ENCODE measurements around the gene CTSD.

The CTSD gene

GRCh38 chr11:1737080-1737757 is 26.5 kb downstream of the CTSD start:
- WGBS (ENCODE audit: extremely low coverage, insufficient coverage, low lambda C conversion rate), result no CpG with 5 or more reads among the region's 6 CpGs
- H3K23ac ChIP-seq (ENCODE audit: low read length), result no peak overlapping the region
- H3K4me1 ChIP-seq (ENCODE audit: control insufficient read depth, low read depth, low read length), result no peaks in the 10 kb centered on the region
- no peaks in the 10 kb centered on the region for H3K27me3 ChIP-seq (ENCODE audit: insufficient read depth, low read length, poor library complexity)
- no peak overlapping the region for H3K4me3 ChIP-seq (ENCODE audit: low read length)
- H3K4ac ChIP-seq (ENCODE audit: low read depth, low read length), result no peak overlapping the region
- H2BK5ac ChIP-seq (ENCODE audit: low read length), result no peak overlapping the region
- H3K36me3 ChIP-seq (ENCODE audit: control insufficient read depth, insufficient read depth, low read length), result no peaks in the 10 kb centered on the region
- H3K9ac ChIP-seq (ENCODE audit: low read length), result no peak overlapping the region
- H2AK5ac ChIP-seq (ENCODE audit: low read length), result no peak overlapping the region
- H2BK120ac ChIP-seq (ENCODE audit: low read depth, low read length), result no peak overlapping the region
- H3K27ac ChIP-seq (ENCODE audit: low read depth, low read length), result no peak overlapping the region
- no peak overlapping the region for H3K56ac ChIP-seq (ENCODE audit: low read length)
- no peak overlapping the region for H4K5ac ChIP-seq (ENCODE audit: low read length)
- H3K79me2 ChIP-seq (ENCODE audit: control insufficient read depth, insufficient read depth, low read length), result no peaks in the 10 kb centered on the region
- H3K79me1 ChIP-seq (ENCODE audit: low read length), result no peaks in the 10 kb centered on the region
- no peak overlapping the region for H3K18ac ChIP-seq (ENCODE audit: low read length)
- H4K8ac ChIP-seq (ENCODE audit: low read depth, low read length), result no peak overlapping the region
- no peak for DNase-seq
- no peak overlapping the region for H3K4me2 ChIP-seq (ENCODE audit: low read length)
- no peak overlapping the region for H2BK15ac ChIP-seq (replicated peaks; ENCODE audit: low read depth)

DNA sequence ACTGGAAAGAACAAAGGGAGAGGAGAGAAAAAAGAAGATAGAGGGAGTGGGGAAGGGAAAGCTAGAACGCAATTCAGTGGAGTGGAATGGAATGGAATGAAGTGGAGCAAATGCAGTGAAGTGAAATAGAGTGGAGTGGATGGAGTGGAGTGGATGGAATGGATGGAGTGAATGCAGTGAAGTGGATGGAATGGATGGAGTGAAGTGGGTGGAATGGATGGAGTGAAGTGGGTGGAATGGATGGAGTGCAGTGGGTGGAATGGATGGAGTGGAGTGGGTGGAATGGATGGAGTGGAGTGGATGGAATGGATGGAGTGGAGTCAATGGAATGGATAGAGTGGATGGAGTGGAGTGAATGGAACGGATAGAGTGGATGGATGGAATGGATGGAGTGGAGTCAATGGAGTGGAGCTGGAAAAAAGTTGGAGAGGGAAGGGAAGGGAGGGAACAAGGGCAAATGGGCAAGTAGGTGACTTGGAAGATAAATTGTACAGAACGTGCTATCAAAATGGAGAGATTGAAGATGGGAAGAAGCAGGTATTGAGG is 27.2 kb downstream of the CTSD start:
- H4K5ac ChIP-seq (ENCODE audit: low read length), result no peak overlapping the region
- H3K36me3 ChIP-seq (ENCODE audit: control insufficient read depth, insufficient read depth, low read length), result no peaks in the 10 kb centered on the region
- no peaks in the 10 kb centered on the region for H3K27me3 ChIP-seq (ENCODE audit: insufficient read depth, low read length, poor library complexity)
- no peaks in the 10 kb centered on the region for H3K79me1 ChIP-seq (ENCODE audit: low read length)
- no peak for DNase-seq
- no peak overlapping the region for H3K56ac ChIP-seq (ENCODE audit: low read length)
- H2AK5ac ChIP-seq (ENCODE audit: low read length), result no peak overlapping the region
- WGBS (ENCODE audit: extremely low coverage, insufficient coverage, low lambda C conversion rate), result no CpG with 5 or more reads among the region's 3 CpGs
- H2BK15ac ChIP-seq (replicated peaks; ENCODE audit: low read depth), result no peak overlapping the region
- no peak overlapping the region for H4K8ac ChIP-seq (ENCODE audit: low read depth, low read length)
- H3K27ac ChIP-seq (ENCODE audit: low read depth, low read length), result no peak overlapping the region
- no peak overlapping the region for H3K4ac ChIP-seq (ENCODE audit: low read depth, low read length)
- no peak overlapping the region for H3K23ac ChIP-seq (ENCODE audit: low read length)
- no peaks in the 10 kb centered on the region for H3K79me2 ChIP-seq (ENCODE audit: control insufficient read depth, insufficient read depth, low read length)
- H2BK120ac ChIP-seq (ENCODE audit: low read depth, low read length), result no peak overlapping the region
- H3K4me1 ChIP-seq (ENCODE audit: control insufficient read depth, low read depth, low read length), result no peaks in the 10 kb centered on the region
- no peak overlapping the region for H3K4me3 ChIP-seq (ENCODE audit: low read length)
- no peak overlapping the region for H3K9ac ChIP-seq (ENCODE audit: low read length)
- H3K4me2 ChIP-seq (ENCODE audit: low read length), result no peak overlapping the region
- H2BK5ac ChIP-seq (ENCODE audit: low read length), result no peak overlapping the region
- H3K18ac ChIP-seq (ENCODE audit: low read length), result no peak overlapping the region

DNA sequence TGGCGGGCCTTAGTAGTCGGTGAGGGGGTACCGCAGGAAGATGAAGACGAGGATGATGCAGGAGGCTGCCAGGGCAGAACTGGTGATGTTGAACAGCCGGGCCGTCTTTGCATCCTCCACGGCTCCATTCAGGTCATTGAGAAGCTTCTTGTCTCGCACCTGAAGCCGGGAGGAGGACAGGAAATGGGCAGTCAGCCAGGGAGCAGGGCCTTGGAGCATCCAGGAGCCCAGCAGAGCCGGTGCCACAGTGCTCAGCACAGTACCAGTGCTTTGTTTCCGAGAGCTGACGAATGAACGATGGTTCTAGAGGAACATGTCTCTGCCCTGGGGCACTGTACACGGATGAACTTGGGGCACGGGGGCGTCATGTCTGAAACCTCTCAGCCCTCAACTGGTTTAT is 28.5 kb downstream of the CTSD start:
- Histone ChIP-seq H2BK5ac (ENCODE audit: low read length) (no peak overlapping the region), H3K4me1 (ENCODE audit: control insufficient read depth, low read depth, low read length) (no peaks in the 10 kb centered on the region), H3K79me2 (ENCODE audit: control insufficient read depth, insufficient read depth, low read length) (no peaks in the 10 kb centered on the region), H2AK5ac (ENCODE audit: low read length) (no peak overlapping the region), H4K8ac (ENCODE audit: low read depth, low read length) (no peak overlapping the region), H3K4ac (ENCODE audit: low read depth, low read length) (no peak overlapping the region), H3K9ac (ENCODE audit: low read length) (no peak overlapping the region), H3K4me2 (ENCODE audit: low read length) (no peak overlapping the region), H3K18ac (ENCODE audit: low read length) (no peak overlapping the region), H3K23ac (ENCODE audit: low read length) (no peak overlapping the region), H3K4me3 (ENCODE audit: low read length) (no peak overlapping the region), H3K56ac (ENCODE audit: low read length) (no peak overlapping the region), H3K27me3 (ENCODE audit: insufficient read depth, low read length, poor library complexity) (no peaks in the 10 kb centered on the region), H3K27ac (ENCODE audit: low read depth, low read length) (no peak overlapping the region), H3K36me3 (ENCODE audit: control insufficient read depth, insufficient read depth, low read length) (no peaks in the 10 kb centered on the region), H2BK15ac (replicated peaks; ENCODE audit: low read depth) (no peak overlapping the region), H4K5ac (ENCODE audit: low read length) (no peak overlapping the region), H2BK120ac (ENCODE audit: low read depth, low read length) (no peak overlapping the region), H3K79me1 (ENCODE audit: low read length) (no peaks in the 10 kb centered on the region)
- no CpG with 5 or more reads among the region's 16 CpGs for WGBS (ENCODE audit: extremely low coverage, insufficient coverage, low lambda C conversion rate)
- no peak for DNase-seq

GRCh38 chr11:1734641-1735081 is 29.1 kb downstream of the CTSD start:
- Histone ChIP-seq H2AK5ac (ENCODE audit: low read length) (no peak overlapping the region), H2BK15ac (replicated peaks; ENCODE audit: low read depth) (no peak overlapping the region), H3K27me3 (ENCODE audit: insufficient read depth, low read length, poor library complexity) (no peaks in the 10 kb centered on the region), H2BK5ac (ENCODE audit: low read length) (no peak overlapping the region), H3K4me1 (ENCODE audit: control insufficient read depth, low read depth, low read length) (no peaks in the 10 kb centered on the region), H3K4me2 (ENCODE audit: low read length) (no peak overlapping the region), H3K23ac (ENCODE audit: low read length) (no peak overlapping the region), H3K18ac (ENCODE audit: low read length) (no peak overlapping the region), H3K4ac (ENCODE audit: low read depth, low read length) (no peak overlapping the region), H4K8ac (ENCODE audit: low read depth, low read length) (no peak overlapping the region), H3K9ac (ENCODE audit: low read length) (no peak overlapping the region), H3K4me3 (ENCODE audit: low read length) (no peak overlapping the region), H3K56ac (ENCODE audit: low read length) (no peak overlapping the region), H3K79me2 (ENCODE audit: control insufficient read depth, insufficient read depth, low read length) (no peaks in the 10 kb centered on the region), H4K5ac (ENCODE audit: low read length) (no peak overlapping the region), H3K27ac (ENCODE audit: low read depth, low read length) (no peak overlapping the region), H3K79me1 (ENCODE audit: low read length) (no peaks in the 10 kb centered on the region), H2BK120ac (ENCODE audit: low read depth, low read length) (no peak overlapping the region), H3K36me3 (ENCODE audit: control insufficient read depth, insufficient read depth, low read length) (no peaks in the 10 kb centered on the region)
- DNase-seq, result no peak
- no CpG with 5 or more reads among the region's 10 CpGs for WGBS (ENCODE audit: extremely low coverage, insufficient coverage, low lambda C conversion rate)

DNA sequence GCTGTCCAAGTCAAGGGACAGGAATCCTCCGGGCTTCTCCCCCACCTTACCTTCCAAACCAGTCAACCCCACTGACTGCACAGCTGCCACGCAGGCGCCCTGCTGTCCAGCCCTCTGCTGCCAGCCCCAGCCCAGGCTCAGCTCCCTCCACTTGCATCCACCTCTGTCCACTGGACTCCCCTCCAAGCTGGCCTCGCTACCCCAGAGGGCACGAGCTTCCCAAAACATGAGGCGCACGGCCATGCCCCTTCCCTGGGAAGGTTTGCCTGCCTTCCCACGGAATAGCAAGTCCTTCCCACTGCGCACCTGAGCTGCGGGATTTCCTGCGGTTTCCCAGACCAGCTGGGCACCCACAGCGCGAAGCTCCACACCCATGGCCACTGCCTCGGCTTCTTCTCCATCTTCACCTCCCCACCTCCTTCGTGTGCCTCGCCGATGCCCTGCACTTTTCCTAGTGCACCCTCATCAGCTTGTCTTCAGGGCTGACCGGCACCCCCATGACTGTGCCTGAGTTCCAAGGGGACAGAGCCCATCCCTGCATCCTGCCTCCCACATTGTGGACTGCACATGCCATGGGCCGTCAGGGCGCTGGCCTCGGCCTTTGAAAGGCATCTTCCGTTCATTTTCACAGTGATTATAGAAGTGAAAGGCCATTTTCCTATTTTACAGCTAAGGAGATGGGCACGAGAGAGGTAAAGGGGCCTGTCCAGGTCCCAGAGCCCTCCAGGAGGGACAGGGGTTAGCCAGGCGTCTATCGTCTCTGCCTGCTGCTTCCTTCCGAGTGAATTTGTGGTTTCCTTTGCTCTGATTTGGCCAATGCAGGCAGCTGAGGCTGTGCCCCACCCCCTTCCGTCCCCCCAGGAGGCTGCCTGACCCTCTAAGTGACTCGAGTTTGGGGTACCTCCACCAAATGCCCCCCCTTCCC is 29.7 kb downstream of the CTSD start:
- Histone ChIP-seq H3K9ac (ENCODE audit: low read length) (no peak overlapping the region), H3K27me3 (ENCODE audit: insufficient read depth, low read length, poor library complexity) (no peaks in the 10 kb centered on the region), H3K36me3 (ENCODE audit: control insufficient read depth, insufficient read depth, low read length) (no peaks in the 10 kb centered on the region), H3K56ac (ENCODE audit: low read length) (no peak overlapping the region), H2BK120ac (ENCODE audit: low read depth, low read length) (no peak overlapping the region), H3K27ac (ENCODE audit: low read depth, low read length) (no peak overlapping the region), H3K79me2 (ENCODE audit: control insufficient read depth, insufficient read depth, low read length) (no peaks in the 10 kb centered on the region), H3K4ac (ENCODE audit: low read depth, low read length) (no peak overlapping the region), H3K4me1 (ENCODE audit: control insufficient read depth, low read depth, low read length) (no peaks in the 10 kb centered on the region), H3K4me3 (ENCODE audit: low read length) (no peak overlapping the region), H3K4me2 (ENCODE audit: low read length) (no peak overlapping the region), H4K5ac (ENCODE audit: low read length) (no peak overlapping the region), H2BK5ac (ENCODE audit: low read length) (no peak overlapping the region), H2AK5ac (ENCODE audit: low read length) (no peak overlapping the region), H3K23ac (ENCODE audit: low read length) (no peak overlapping the region), H3K79me1 (ENCODE audit: low read length) (no peaks in the 10 kb centered on the region), H2BK15ac (replicated peaks; ENCODE audit: low read depth) (no peak overlapping the region), H3K18ac (ENCODE audit: low read length) (no peak overlapping the region), H4K8ac (ENCODE audit: low read depth, low read length) (no peak overlapping the region)
- whole genome bisulfite sequencing (ENCODE audit: extremely low coverage, insufficient coverage, low lambda C conversion rate), result no CpG with 5 or more reads among the region's 28 CpGs
- DNase-seq, result no peak

Data from mesendoderm (in vitro differentiated cells).